Measurements from ENCODE around the gene DDX17.

GRCh38 chr22:38494498-38494897 is 11.6 kb downstream of the DDX17 start:
- no peak for TF ChIP-seq CTCF (IDR thresholded peaks at IDR 0.05; ENCODE audit: poor library complexity, severe bottlenecking)
- TF ChIP-seq EZH2 (IDR thresholded peaks at IDR 0.05; ENCODE audit: borderline replicate concordance, insufficient read depth, low read length, poor library complexity, severe bottlenecking) = no peak
- TF ChIP-seq POLR2AphosphoS5 (IDR thresholded peaks at IDR 0.05) = no peak
- TF ChIP-seq TAF1 (IDR thresholded peaks at IDR 0.05; ENCODE audit: low read depth) = no peak
- TF ChIP-seq SMC3 (conservative IDR thresholded peaks at IDR 0.05; ENCODE audit: poor library complexity) = no peak

Data from neural cell (in vitro differentiated cells).